ENCODE measurements around the gene PCMT1. TPM values are rescaled to one million over a fixed set of nuclear protein-coding genes. Genes with fewer than 3 reads are reported as not detected.
A peak's percentile ranks its signal among the peaks of the same experiment; 100 is the strongest.

PCMT1 gene
- total and polyA plus RNA-seq, 2 of the 13 experiments (the other 11 are each of a cell fraction or from before 2014, with no cell fraction given) = 112 to 169 TPM

DNA sequence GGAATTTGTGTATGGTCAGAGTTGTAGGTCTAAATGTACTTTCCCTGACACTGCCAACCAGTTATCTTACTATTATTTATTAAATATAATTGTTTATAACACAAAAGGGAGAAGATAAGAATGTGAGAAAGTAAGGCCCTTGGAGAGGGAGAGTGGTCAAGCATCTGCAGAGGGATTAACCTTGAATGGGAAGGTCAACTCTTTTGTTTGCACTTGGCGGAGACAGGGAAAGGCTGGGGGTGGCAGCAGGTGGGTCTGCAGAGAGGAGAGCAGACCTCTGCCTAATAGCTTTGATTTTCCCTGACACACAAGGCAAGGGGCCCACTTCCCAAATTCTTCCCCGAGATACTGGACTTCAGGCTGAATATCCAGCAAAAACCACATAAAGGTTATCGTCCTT, 110.4 kb downstream of the PCMT1 start (continued):
- TF ChIP-seq, protein P1, sequence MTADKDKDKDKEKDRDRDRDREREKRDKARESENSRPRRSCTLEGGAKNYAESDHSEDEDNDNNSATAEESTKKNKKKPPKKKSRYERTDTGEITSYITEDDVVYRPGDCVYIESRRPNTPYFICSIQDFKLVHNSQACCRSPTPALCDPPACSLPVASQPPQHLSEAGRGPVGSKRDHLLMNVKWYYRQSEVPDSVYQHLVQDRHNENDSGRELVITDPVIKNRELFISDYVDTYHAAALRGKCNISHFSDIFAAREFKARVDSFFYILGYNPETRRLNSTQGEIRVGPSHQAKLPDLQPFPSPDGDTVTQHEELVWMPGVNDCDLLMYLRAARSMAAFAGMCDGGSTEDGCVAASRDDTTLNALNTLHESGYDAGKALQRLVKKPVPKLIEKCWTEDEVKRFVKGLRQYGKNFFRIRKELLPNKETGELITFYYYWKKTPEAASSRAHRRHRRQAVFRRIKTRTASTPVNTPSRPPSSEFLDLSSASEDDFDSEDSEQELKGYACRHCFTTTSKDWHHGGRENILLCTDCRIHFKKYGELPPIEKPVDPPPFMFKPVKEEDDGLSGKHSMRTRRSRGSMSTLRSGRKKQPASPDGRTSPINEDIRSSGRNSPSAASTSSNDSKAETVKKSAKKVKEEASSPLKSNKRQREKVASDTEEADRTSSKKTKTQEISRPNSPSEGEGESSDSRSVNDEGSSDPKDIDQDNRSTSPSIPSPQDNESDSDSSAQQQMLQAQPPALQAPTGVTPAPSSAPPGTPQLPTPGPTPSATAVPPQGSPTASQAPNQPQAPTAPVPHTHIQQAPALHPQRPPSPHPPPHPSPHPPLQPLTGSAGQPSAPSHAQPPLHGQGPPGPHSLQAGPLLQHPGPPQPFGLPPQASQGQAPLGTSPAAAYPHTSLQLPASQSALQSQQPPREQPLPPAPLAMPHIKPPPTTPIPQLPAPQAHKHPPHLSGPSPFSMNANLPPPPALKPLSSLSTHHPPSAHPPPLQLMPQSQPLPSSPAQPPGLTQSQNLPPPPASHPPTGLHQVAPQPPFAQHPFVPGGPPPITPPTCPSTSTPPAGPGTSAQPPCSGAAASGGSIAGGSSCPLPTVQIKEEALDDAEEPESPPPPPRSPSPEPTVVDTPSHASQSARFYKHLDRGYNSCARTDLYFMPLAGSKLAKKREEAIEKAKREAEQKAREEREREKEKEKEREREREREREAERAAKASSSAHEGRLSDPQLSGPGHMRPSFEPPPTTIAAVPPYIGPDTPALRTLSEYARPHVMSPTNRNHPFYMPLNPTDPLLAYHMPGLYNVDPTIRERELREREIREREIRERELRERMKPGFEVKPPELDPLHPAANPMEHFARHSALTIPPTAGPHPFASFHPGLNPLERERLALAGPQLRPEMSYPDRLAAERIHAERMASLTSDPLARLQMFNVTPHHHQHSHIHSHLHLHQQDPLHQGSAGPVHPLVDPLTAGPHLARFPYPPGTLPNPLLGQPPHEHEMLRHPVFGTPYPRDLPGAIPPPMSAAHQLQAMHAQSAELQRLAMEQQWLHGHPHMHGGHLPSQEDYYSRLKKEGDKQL (CRISPR knock-in tag; IDR thresholded peaks at IDR 0.05; ENCODE audit: low read depth) = 0 out of 2 replicates have a peak, but pooled peaks have one; percentile 32
- no peak for TF ChIP-seq FOXM1 (CRISPR knock-in tag; IDR thresholded peaks at IDR 0.05)
- TF ChIP-seq SAP130 (CRISPR knock-in tag; IDR thresholded peaks at IDR 0.05; ENCODE audit: low read depth) = 0 out of 2 replicates have a peak, but pooled peaks have one; percentile 5
- TF ChIP-seq ZNF350 (CRISPR knock-in tag; IDR thresholded peaks at IDR 0.05; ENCODE audit: borderline replicate concordance, low read depth) = no peak
- TF ChIP-seq, protein P2, sequence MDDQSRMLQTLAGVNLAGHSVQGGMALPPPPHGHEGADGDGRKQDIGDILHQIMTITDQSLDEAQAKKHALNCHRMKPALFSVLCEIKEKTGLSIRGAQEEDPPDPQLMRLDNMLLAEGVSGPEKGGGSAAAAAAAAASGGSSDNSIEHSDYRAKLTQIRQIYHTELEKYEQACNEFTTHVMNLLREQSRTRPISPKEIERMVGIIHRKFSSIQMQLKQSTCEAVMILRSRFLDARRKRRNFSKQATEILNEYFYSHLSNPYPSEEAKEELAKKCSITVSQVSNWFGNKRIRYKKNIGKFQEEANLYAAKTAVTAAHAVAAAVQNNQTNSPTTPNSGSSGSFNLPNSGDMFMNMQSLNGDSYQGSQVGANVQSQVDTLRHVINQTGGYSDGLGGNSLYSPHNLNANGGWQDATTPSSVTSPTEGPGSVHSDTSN (CRISPR knock-in tag; IDR thresholded peaks at IDR 0.05; ENCODE audit: borderline replicate concordance) = no peak
- TF ChIP-seq ZNF260 (CRISPR knock-in tag; IDR thresholded peaks at IDR 0.05; ENCODE audit: borderline replicate concordance, low read depth) = no peak
- peak; percentile 36; the same call in 1 of the 2 replicates for TF ChIP-seq NCOA2 (CRISPR knock-in tag; IDR thresholded peaks at IDR 0.05)
- TF ChIP-seq, protein P3, sequence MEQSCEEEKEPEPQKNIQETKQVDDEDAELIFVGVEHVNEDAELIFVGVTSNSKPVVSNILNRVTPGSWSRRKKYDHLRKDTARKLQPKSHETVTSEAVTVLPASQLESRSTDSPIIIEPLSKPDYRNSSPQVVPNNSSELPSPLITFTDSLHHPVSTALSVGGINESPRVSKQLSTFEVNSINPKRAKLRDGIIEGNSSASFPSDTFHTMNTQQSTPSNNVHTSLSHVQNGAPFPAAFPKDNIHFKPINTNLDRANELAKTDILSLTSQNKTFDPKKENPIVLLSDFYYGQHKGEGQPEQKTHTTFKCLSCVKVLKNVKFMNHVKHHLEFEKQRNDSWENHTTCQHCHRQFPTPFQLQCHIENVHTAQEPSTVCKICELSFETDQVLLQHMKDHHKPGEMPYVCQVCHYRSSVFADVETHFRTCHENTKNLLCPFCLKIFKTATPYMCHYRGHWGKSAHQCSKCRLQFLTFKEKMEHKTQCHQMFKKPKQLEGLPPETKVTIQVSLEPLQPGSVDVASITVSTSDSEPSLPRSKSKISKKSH (CRISPR knock-in tag; IDR thresholded peaks at IDR 0.05; ENCODE audit: borderline replicate concordance) = no peak
- TF ChIP-seq ZNF430 (CRISPR knock-in tag; IDR thresholded peaks at IDR 0.05) = no peak
- TF ChIP-seq SMAD1 (CRISPR knock-in tag; IDR thresholded peaks at IDR 0.05; ENCODE audit: borderline replicate concordance, low read depth) = no peak
- no peak for TF ChIP-seq ZBTB8A (CRISPR knock-in tag; IDR thresholded peaks at IDR 0.05; ENCODE audit: borderline replicate concordance, low read depth)
- no peak for TF ChIP-seq GPN1 (CRISPR knock-in tag; IDR thresholded peaks at IDR 0.05; ENCODE audit: borderline replicate concordance)
- TF ChIP-seq, protein P4, sequence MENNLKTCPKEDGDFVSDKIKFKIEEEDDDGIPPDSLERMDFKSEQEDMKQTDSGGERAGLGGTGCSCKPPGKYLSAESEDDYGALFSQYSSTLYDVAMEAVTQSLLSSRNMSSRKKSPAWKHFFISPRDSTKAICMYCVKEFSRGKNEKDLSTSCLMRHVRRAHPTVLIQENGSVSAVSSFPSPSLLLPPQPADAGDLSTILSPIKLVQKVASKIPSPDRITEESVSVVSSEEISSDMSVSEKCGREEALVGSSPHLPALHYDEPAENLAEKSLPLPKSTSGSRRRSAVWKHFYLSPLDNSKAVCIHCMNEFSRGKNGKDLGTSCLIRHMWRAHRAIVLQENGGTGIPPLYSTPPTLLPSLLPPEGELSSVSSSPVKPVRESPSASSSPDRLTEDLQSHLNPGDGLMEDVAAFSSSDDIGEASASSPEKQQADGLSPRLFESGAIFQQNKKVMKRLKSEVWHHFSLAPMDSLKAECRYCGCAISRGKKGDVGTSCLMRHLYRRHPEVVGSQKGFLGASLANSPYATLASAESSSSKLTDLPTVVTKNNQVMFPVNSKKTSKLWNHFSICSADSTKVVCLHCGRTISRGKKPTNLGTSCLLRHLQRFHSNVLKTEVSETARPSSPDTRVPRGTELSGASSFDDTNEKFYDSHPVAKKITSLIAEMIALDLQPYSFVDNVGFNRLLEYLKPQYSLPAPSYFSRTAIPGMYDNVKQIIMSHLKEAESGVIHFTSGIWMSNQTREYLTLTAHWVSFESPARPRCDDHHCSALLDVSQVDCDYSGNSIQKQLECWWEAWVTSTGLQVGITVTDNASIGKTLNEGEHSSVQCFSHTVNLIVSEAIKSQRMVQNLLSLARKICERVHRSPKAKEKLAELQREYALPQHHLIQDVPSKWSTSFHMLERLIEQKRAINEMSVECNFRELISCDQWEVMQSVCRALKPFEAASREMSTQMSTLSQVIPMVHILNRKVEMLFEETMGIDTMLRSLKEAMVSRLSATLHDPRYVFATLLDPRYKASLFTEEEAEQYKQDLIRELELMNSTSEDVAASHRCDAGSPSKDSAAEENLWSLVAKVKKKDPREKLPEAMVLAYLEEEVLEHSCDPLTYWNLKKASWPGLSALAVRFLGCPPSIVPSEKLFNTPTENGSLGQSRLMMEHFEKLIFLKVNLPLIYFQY (CRISPR knock-in tag; IDR thresholded peaks at IDR 0.05; ENCODE audit: borderline replicate concordance) = no peak
- TF ChIP-seq ZNF317 (CRISPR knock-in tag; IDR thresholded peaks at IDR 0.05) = no peak
- no peak for TF ChIP-seq IRX3 (CRISPR knock-in tag; IDR thresholded peaks at IDR 0.05; ENCODE audit: borderline replicate concordance, low read depth)
- 0 out of 2 replicates have a peak, but pooled peaks have one; percentile 4 for TF ChIP-seq CEBPG (CRISPR knock-in tag; IDR thresholded peaks at IDR 0.05)
- no peak for TF ChIP-seq TBX2 (CRISPR knock-in tag; IDR thresholded peaks at IDR 0.05; ENCODE audit: borderline replicate concordance)
